HEK293 (cell line): ENCODE data around the gene MNX1.

Experiments
- CTCF ChIA-PET: fragments of 350-600 bp; formaldehyde crosslinking; extraction: SDS; loops from one replicate; lab custom pipeline; 2021; ENCODE audit warnings: antibody characterized with exemption; lab: Yijun Ruan, JAX
- POLR2A ChIA-PET: fragments of 300-600 bp; formaldehyde crosslinking; extraction: SDS; loops from one replicate; lab custom pipeline; 2020; ENCODE audit warnings: antibody characterized with exemption, inconsistent platforms; lab: Yijun Ruan, JAX
- H3K27ac ChIP-seq: fragments of 200-500 bp; sonication (Bioruptor generic); 2 replicates; pipeline ENCODE4 v1.5.1; 2014; ENCODE audit warnings: low read depth, low read length, control low read depth, inconsistent platforms; ENCODE audit errors: extremely low read depth
- H3K36me3 ChIP-seq, 2 experiments: fragments of 200-500 bp in 1 of 2; sonication (Bioruptor generic) in 1 of 2; 1 replicate in 1 of 2; 2 replicates in 1 of 2; pipeline ENCODE4 v1.5.1; 2014 to 2017; ENCODE audit warnings: inconsistent platforms in 2 of 2, low read length in 2 of 2; ENCODE audit not compliant: control insufficient read depth in 2 of 2, insufficient read depth in 1 of 2
- H3K4me1 ChIP-seq: fragments of 200-500 bp; sonication (Bioruptor generic); 2 replicates; pipeline ENCODE4 v1.5.1; 2014; ENCODE audit warnings: mild to moderate bottlenecking, low read length, inconsistent platforms; ENCODE audit not compliant: control insufficient read depth, insufficient read depth
- H3K4me3 ChIP-seq: 2 replicates; pipeline ENCODE4 v1.5.1; 2011; ENCODE audit warnings: low read depth, mild to moderate bottlenecking, control low read depth, low read length, moderate library complexity
- H3K9me3 ChIP-seq: fragments of 200-500 bp; sonication (Bioruptor generic); 2 replicates; pipeline ENCODE4 v1.5.1; 2014; ENCODE audit warnings: low read depth, low read length, inconsistent platforms; ENCODE audit not compliant: control insufficient read depth, insufficient read depth
- BCL6B ChIP-seq: fragments of 450-650 bp; formaldehyde crosslinking; IDR thresholded peaks from 2 replicates; pipeline ENCODE4 v1.5.1; 2017; ENCODE audit warnings: missing biosample characterization, missing genetic modification characterization
- GLIS1 ChIP-seq: fragments of 450-650 bp; formaldehyde crosslinking; IDR thresholded peaks from 2 replicates; pipeline ENCODE4 v1.5.1; 2016; ENCODE audit warnings: missing biosample characterization, missing genetic modification characterization
- KLF10 ChIP-seq: fragments of 450-650 bp; IDR thresholded peaks from 2 replicates; pipeline ENCODE4 v1.5.1; 2018; ENCODE audit warnings: missing biosample characterization, mild to moderate bottlenecking, missing genetic modification characterization
- KLF17 ChIP-seq: fragments of 450-650 bp; formaldehyde crosslinking; IDR thresholded peaks from 2 replicates; pipeline ENCODE4 v1.5.1; 2016; ENCODE audit warnings: missing biosample characterization, missing genetic modification characterization
- OSR2 ChIP-seq: fragments of 450-650 bp; formaldehyde crosslinking; IDR thresholded peaks from 2 replicates; pipeline ENCODE4 v1.5.1; 2016; ENCODE audit warnings: missing biosample characterization, missing genetic modification characterization
- SCRT2 ChIP-seq: fragments of 450-650 bp; formaldehyde crosslinking; IDR thresholded peaks from 2 replicates; pipeline ENCODE4 v1.5.1; 2016; ENCODE audit warnings: missing biosample characterization, missing genetic modification characterization
- TCF7L2 ChIP-seq: IDR thresholded peaks from 2 replicates; pipeline ENCODE4 v1.6.1; 2011; ENCODE audit warnings: low read depth, mild to moderate bottlenecking, inconsistent platforms, low read length, moderate library complexity, borderline replicate concordance
- ZBTB44 ChIP-seq: fragments of 450-650 bp; IDR thresholded peaks from 2 replicates; pipeline ENCODE4 v1.5.1; 2018; ENCODE audit warnings: missing biosample characterization, mild to moderate bottlenecking, missing genetic modification characterization
- ZFP3 ChIP-seq: fragments of 450-650 bp; formaldehyde crosslinking; IDR thresholded peaks from 2 replicates; pipeline ENCODE4 v1.5.1; 2016; ENCODE audit warnings: low read depth, missing biosample characterization, missing genetic modification characterization
- ZNF121 ChIP-seq: fragments of 450-650 bp; formaldehyde crosslinking; IDR thresholded peaks from 2 replicates; pipeline ENCODE4 v1.5.1; 2016; ENCODE audit warnings: missing biosample characterization, missing genetic modification characterization
- ZNF140 ChIP-seq: fragments of 450-650 bp; formaldehyde crosslinking; IDR thresholded peaks from 2 replicates; pipeline ENCODE4 v1.5.1; 2016; ENCODE audit warnings: missing biosample characterization, missing genetic modification characterization
- ZNF221 ChIP-seq: fragments of 450-650 bp; formaldehyde crosslinking; IDR thresholded peaks from 2 replicates; pipeline ENCODE4 v1.5.1; 2017; ENCODE audit warnings: missing biosample characterization, missing genetic modification characterization, borderline replicate concordance
- ZNF223 ChIP-seq: fragments of 450-650 bp; formaldehyde crosslinking; IDR thresholded peaks from 2 replicates; pipeline ENCODE4 v1.5.1; 2016; ENCODE audit warnings: missing biosample characterization, missing genetic modification characterization
- ZNF23 ChIP-seq: fragments of 450-650 bp; formaldehyde crosslinking; IDR thresholded peaks from 2 replicates; pipeline ENCODE4 v1.5.1; 2016; ENCODE audit warnings: missing biosample characterization, missing genetic modification characterization, borderline replicate concordance
- ZNF280D ChIP-seq: fragments of 450-650 bp; formaldehyde crosslinking; IDR thresholded peaks from 2 replicates; pipeline ENCODE4 v1.5.1; 2016; ENCODE audit warnings: missing biosample characterization, missing genetic modification characterization
- ZNF433 ChIP-seq: fragments of 450-650 bp; formaldehyde crosslinking; IDR thresholded peaks from 2 replicates; pipeline ENCODE4 v1.5.1; 2016; ENCODE audit warnings: missing biosample characterization, missing genetic modification characterization, low read depth
- ZNF580 ChIP-seq: fragments of 450-650 bp; formaldehyde crosslinking; IDR thresholded peaks from 2 replicates; pipeline ENCODE4 v1.5.1; 2016; ENCODE audit warnings: missing biosample characterization, missing genetic modification characterization
- ZNF610 ChIP-seq: fragments of 450-650 bp; formaldehyde crosslinking; IDR thresholded peaks from 2 replicates; pipeline ENCODE4 v1.5.1; 2016; ENCODE audit warnings: missing biosample characterization, missing genetic modification characterization, borderline replicate concordance
- ZNF677 ChIP-seq: fragments of 450-650 bp; IDR thresholded peaks from 2 replicates; pipeline ENCODE4 v1.5.0; 2018; ENCODE audit warnings: missing biosample characterization, mild to moderate bottlenecking, missing genetic modification characterization, moderate library complexity
- ZNF843 ChIP-seq: fragments of 450-650 bp; formaldehyde crosslinking; IDR thresholded peaks from 2 replicates; pipeline ENCODE4 v1.5.1; 2016; ENCODE audit warnings: missing biosample characterization, missing genetic modification characterization

The MNX1 gene

GRCh38 chr7:156994417-156994816 lies 16.0 kb downstream of the MNX1 start:
- H3K4me1 ChIP-seq: no peaks in the 10 kb centered on the region
- H3K27ac ChIP-seq: no peak overlapping the region
- peaks cover 0 to 2% of the 10 kb centered on the region in 2 experiments; a peak in 1 of 3 replicates for H3K36me3 ChIP-seq
- POLR2A ChIA-PET: interaction anchor here (0.7 kb wide), 1 partner anchor 17 kb away, joined by 7 read pairs; no protein-coding TSS in a partner anchor
- peak; percentile 38; the same call in 1 of the 2 replicates for TF ChIP-seq GLIS1
- TF ChIP-seq ZBTB44 (tag by site-specific recombination): peak; percentile 60; the same call in 1 of the 2 replicates
- TF ChIP-seq ZNF580 (tag by site-specific recombination): no peak
- TF ChIP-seq ZNF280D (tag by site-specific recombination): no peak
- 0 out of 2 replicates have a peak, but pooled peaks have one; percentile 47 for TF ChIP-seq ZNF121 (tag by site-specific recombination)
- no peak for TF ChIP-seq KLF17 (tag by site-specific recombination)
- no peak overlapping the region for H3K4me3 ChIP-seq
- CTCF ChIA-PET: no interaction called here
- no peaks in the 10 kb centered on the region for H3K9me3 ChIP-seq

GRCh38 chr7:156993925-156994235 lies 16.6 kb downstream of the MNX1 start:
- H3K4me1 ChIP-seq: no peaks in the 10 kb centered on the region
- H3K9me3 ChIP-seq: no peaks in the 10 kb centered on the region
- no peak overlapping the region for H3K4me3 ChIP-seq
- H3K27ac ChIP-seq: no peak overlapping the region
- ChIA-PET CTCF (no interaction called here), POLR2A (no interaction called here)
- no peak for TF ChIP-seq ZNF221 (tag by site-specific recombination)
- TF ChIP-seq KLF10 (tag by site-specific recombination): no peak
- 0 out of 2 replicates have a peak, but pooled peaks have one; percentile 35 for TF ChIP-seq BCL6B (tag by site-specific recombination)
- no peak for TF ChIP-seq ZNF223
- peak; percentile 48 for TF ChIP-seq SCRT2 (tag by site-specific recombination)
- H3K36me3 ChIP-seq: peaks cover 0 to 3% of the 10 kb centered on the region in 2 experiments; a peak in 1 of 3 replicates

GRCh38 chr7:156993021-156993924 lies 17.2 kb downstream of the MNX1 start:
- Histone ChIP-seq H3K36me3 (peaks cover 0 to 6% of the 10 kb centered on the region in 2 experiments; a peak in 1 of 3 replicates), H3K4me1 (no peaks in the 10 kb centered on the region), H3K27ac (no peak overlapping the region), H3K4me3 (no peak overlapping the region), H3K9me3 (no peaks in the 10 kb centered on the region)
- ChIA-PET CTCF (no interaction called here), POLR2A (interaction anchor here (1.0 kb wide), 1 partner anchor 17 kb away, joined by 3 read pairs; the partner anchor contains the start of gene MNX1)
- TF ChIP-seq ZNF140 (tag by site-specific recombination) (no peak), ZFP3 (tag by site-specific recombination) (no peak), GLIS1 (peak; percentile 94), OSR2 (peak; percentile 23; the same call in 1 of the 2 replicates), ZNF433 (tag by site-specific recombination) (no peak), ZNF23 (tag by site-specific recombination) (no peak), TCF7L2 (peak; percentile 40; the same call in 1 of the 2 replicates), ZNF610 (tag by site-specific recombination) (no peak), ZNF677 (no peak), ZNF843 (tag by site-specific recombination) (0 out of 2 replicates have a peak, but pooled peaks have one; percentile 26), ZBTB44 (tag by site-specific recombination) (no peak)
